AG04449 (cell line): Measurements from ENCODE around the gene ABCC10.

Experiments
- CTCF ChIA-PET: fragments of 350-600 bp; formaldehyde crosslinking; extraction: SDS; loops from one replicate; lab custom pipeline; 2021; ENCODE audit warnings: antibody characterized with exemption; lab: Yijun Ruan, JAX
- POLR2A ChIA-PET: fragments of 400-600, 350-600 bp; formaldehyde crosslinking; extraction: SDS; loops from one replicate; lab custom pipeline; 2020; ENCODE audit warnings: antibody characterized with exemption, inconsistent platforms; lab: Yijun Ruan, JAX
- DNase-seq: peaks from one replicate; pipeline ENCODE4 v3.0.0-alpha.2; 2010; ENCODE audit warnings: low read depth, low spot score
- H3K4me3 ChIP-seq: 2 replicates; pipeline ENCODE4 v1.5.1; 2011; ENCODE audit warnings: low read depth, mild to moderate bottlenecking, control low read depth, low read length
- CTCF ChIP-seq: IDR thresholded peaks from one replicate; pipeline ENCODE4 v1.5.1; 2011; ENCODE audit warnings: mild to moderate bottlenecking, moderate library complexity, low read length, control low read depth, inconsistent platforms; ENCODE audit not compliant: insufficient read depth; ENCODE audit errors: missing control alignments

ABCC10 gene

GRCh38 chr6:43396408-43397149 lies 30.8 kb upstream of the ABCC10 start:
- H3K4me3 ChIP-seq, result no peak overlapping the region
- ChIA-PET POLR2A (no interaction called here), CTCF (interaction anchor here (0.7 to 2.0 kb wide), 6 partner anchors 10 to 167 kb away, joined by 3 to 7 read pairs (median 4); partner anchors contain the start of gene DNPH1)
- no peak for TF ChIP-seq CTCF
- DNase-seq, result no peak

- ChIA-PET POLR2A (no interaction called here), CTCF (no interaction called here)
- TF ChIP-seq CTCF, result no peak
These were observed 27.3 kb upstream of the ABCC10 start for GRCh38 chr6:43399932-43400487.

GRCh38 chr6:43401730-43402129 lies 25.6 kb upstream of the ABCC10 start:
- CTCF ChIA-PET, result interaction anchor here (1.0 to 1.6 kb wide), 4 partner anchors 9 to 172 kb away, joined by 3 to 7 read pairs (median 3); partner anchors contain the start of gene DNPH1
- POLR2A ChIA-PET, result no interaction called here
- TF ChIP-seq CTCF, result no peak
- H3K4me3 ChIP-seq, result no peak overlapping the region
- no peak for DNase-seq

More at GRCh38 chr6:43399932-43400487, 27.3 kb upstream of the ABCC10 start:
- no peak for DNase-seq
- no peak overlapping the region for H3K4me3 ChIP-seq

- TF ChIP-seq CTCF, result no peak
- no peak for DNase-seq
- H3K4me3 ChIP-seq, result no peak overlapping the region
- ChIA-PET POLR2A (no interaction called here), CTCF (interaction anchor here (1.4 to 1.6 kb wide), 2 partner anchors 18 to 173 kb away, joined by 3 to 7 read pairs; partner anchors contain the start of gene DNPH1)
These were observed 24.5 kb upstream of the ABCC10 start for GRCh38 chr6:43402820-43403219.

- POLR2A ChIA-PET, result no interaction called here
- CTCF ChIA-PET, result no interaction called here
- no peak for DNase-seq
- H3K4me3 ChIP-seq, result no peak overlapping the region
- TF ChIP-seq CTCF, result no peak
These were observed 22.0 kb upstream of the ABCC10 start for GRCh38 chr6:43405354-43405753.

- CTCF ChIA-PET, result no interaction called here
These were observed 20.0 kb upstream of the ABCC10 start for GRCh38 chr6:43407296-43407695.

More at GRCh38 chr6:43407296-43407695, 20.0 kb upstream of the ABCC10 start:
- H3K4me3 ChIP-seq, result no peak overlapping the region
- POLR2A ChIA-PET, result no interaction called here
- TF ChIP-seq CTCF, result no peak
- no peak for DNase-seq
